GM19025 (cell line): Measurements from ENCODE around the gene USB1.

Experiments used
- ATAC-seq: cut with Tn5 transposase; IDR thresholded peaks from one replicate; pipeline ENCODE4 v1.9.1; 2021; ENCODE audit warnings: mild to moderate bottlenecking, low read depth, moderate library complexity; ENCODE audit not compliant: unreplicated experiment

Gene USB1, protein sequence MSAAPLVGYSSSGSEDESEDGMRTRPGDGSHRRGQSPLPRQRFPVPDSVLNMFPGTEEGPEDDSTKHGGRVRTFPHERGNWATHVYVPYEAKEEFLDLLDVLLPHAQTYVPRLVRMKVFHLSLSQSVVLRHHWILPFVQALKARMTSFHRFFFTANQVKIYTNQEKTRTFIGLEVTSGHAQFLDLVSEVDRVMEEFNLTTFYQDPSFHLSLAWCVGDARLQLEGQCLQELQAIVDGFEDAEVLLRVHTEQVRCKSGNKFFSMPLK

DNA sequence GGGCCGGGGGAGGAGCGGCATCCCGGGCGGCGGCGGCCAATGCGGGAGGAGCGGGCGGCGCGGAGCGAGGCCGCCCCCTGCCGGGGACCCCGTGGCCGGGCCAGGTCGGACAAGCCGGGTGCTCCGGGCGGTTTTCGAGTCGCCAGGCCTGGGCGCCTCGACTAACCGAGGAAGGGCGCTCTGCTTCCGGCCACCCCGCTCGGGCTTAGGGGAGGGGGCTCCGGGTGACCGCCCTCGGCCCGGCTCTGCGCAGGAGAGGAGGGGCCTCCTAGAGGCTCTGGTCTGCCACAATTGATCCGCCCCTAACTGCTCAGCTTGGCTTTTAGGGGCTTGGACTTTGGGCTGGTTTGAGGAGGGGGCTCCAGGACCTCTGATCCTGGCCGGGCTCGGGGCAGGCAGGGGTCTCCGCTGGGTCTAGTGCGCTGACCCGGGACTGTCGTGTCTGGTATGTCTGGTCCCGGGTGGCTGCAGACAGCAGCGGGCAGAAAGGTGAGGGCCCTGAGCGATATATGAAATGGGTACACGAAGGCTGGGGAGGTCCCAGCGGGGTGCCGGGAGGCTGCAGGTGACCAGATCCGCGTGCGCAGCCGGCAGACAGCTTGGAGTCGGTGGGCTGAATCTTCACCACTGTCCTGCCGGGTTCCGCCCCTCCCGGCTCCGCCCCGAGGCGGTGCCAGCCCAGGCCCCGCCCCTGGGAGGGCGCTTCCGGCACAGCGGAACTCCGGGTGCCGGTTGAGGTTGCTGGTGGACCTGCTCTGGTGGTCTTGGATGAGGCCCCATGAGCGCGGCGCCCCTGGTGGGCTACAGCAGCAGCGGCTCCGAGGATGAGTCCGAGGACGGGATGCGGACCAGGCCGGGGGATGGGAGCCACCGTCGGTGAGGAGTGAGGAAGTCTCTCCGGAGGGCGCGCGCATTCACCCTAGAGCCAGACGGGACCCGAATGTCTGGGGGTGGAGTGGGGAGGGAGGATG is at the start of gene USB1:
TSS of gene USB1 (plus strand) at position 702 of the 971 bp plus-strand sequence. CDS start at position 779, 77 bp downstream.
- ATAC-seq = peak; percentile 74

DNA sequence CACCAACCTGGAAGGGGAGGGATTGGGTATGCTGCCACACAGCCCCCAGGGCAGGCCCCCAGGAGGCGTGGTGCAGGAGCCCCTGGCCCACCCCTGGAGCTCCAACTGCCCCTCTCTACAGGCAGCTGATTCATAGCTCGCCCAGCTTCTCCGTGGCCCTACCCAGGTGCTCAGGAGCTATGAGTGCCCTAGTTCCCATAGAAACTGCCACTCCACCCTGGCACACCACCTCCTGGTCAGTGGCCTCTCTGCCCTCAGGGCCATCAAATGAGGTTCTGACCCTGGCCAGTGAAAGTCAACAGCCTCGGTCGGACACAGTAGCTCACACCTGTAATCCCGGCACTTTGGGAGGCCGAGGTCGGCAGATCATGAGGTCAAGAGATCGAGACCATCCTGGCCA is 48.3 kb upstream of the USB1 start:
- ATAC-seq = no peak

DNA sequence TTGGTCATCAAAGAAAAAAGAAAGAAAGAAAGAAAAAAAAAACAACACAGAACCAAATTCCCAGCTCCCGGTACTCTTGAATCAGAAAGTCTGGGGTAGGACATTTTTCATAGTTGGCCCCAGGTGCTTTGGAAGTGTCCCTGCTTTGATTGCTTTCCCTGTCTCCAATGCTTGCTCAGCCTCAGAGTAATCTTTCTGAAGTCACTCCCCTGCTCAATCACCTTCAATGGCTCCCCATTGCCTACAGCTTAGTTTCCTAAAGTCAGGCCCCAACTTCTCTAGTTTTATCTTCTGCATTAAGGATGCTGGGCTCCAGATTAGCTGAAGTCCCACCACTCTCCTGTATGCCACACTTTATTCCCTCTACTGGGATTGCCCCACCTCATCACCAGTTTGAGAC is 47.4 kb upstream of the USB1 start:
- no peak for ATAC-seq

DNA sequence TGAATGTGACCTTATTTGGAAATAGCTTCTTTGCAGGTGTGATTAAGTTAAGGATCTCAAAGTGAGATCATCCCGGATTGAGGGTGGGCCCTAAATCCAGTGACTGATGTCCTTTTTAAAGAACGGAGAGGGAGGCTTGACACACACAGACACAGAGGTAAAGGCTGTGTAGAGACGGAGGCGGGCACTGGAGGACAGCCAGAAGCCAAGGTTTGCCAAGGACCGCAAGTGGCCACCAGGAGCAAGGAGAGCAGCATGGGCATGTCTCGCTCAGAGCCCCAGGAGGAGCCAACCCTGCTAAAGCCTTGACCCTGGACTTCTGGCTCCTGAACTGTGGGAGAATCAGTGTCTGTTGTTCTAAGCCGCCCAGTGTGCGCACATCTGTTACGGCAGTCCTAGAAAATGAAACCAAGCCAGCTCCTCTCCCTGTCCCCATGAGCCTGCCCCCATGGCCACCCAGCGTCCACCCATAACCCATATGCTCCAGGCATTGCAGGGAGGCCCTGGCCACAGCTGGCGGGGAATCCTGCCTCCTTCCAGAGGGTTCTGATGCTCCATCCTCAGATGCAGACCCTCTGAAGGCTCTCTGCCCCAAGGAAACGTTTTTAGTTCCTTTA is 45.5 kb upstream of the USB1 start:
- ATAC-seq = no peak

DNA sequence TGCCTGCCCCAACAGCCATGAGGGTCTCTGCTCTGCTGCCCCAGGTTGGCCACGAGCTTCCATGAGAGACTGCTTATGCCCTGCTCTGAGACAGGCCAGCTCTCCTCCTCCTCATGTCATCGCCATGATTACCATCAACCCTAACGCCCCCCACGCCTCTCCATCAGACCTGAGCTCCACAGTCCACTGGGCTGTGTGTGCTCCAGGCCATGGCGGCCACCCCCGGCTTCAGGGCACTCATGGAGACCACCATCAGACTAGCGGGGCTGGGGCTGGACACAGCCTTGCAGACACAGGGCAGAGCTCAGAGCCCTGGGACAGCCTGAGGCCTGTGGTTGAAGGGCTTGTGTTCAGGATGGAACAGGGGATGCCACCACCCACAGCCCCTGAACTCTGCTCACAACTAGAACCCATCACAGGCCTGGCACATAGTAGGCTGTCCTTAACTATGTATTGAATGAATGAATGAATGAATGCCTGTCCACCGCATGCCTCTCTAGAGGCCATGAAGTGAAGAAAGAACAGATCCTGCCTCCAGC is 44.9 kb upstream of the USB1 start:
- no peak for ATAC-seq

DNA sequence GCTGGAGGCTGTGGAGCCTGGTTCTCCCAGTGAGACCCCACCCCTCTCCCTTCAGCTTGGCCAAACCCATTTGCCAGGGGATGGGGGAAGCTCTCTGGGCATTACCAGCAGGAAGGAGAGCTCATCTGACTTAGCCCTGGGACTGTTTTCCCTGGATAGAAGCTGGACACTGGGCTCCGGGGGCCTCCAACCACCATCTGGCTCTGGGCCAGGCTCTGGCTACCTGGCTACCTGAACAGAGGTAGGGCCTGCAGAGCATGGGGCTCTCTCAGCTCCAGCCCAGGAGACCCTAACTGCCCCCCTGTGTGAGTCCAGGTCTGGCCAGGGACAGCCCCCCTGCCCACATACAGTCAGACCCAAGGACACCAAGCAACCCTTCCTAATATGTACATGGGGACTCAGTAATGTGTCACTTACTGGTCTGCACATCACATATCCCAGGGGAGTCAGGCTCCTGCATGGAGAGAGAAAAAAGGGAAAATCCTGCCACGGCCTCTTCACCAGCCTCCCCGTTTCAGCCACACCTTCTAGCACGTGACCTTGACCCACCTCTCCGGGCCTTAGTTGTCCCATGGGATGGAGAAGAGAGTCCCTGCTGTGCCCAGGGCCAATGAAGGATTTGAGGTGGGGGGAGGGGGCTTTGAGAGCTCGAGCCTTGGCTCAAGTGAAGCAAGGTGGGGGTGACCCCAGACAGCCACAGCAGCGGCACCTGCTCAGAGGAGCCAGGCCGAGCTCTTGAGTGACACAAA is 44.1 kb upstream of the USB1 start:
- ATAC-seq = no peak

DNA sequence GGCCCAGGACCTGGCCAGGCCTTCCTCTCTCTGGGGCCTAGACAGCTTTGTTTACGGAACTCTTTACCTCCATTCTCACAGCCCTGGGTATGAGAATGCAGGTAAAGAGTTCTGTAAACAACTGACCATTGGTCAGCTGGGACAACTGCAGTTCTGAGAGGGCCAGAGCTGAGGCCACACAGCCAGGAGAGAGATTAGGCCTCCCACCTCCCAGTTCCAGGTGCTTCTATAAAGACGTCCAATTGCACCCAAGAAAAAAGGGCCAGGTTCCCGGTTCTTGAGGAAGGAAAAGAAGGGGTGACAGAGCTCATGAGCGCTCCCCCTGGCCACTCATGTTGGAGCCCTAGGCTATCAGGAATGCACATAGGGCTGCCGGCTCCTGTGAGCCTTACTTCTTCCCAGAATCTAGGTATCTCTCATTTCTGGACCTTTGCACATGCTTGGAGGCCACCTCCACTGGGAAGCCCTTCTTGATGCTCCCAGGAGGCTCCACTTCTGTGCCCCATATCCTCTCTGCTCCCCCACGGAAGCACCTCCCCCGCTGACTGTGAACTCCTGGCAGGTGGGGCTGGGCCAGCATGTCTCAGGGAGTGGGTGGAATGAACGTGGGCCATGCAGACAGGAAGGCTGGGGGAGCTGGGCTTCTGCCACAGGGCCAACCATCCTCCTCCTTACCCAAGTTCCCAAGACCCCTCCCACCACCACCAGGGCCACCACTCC is 43.4 kb upstream of the USB1 start:
- ATAC-seq = no peak

DNA sequence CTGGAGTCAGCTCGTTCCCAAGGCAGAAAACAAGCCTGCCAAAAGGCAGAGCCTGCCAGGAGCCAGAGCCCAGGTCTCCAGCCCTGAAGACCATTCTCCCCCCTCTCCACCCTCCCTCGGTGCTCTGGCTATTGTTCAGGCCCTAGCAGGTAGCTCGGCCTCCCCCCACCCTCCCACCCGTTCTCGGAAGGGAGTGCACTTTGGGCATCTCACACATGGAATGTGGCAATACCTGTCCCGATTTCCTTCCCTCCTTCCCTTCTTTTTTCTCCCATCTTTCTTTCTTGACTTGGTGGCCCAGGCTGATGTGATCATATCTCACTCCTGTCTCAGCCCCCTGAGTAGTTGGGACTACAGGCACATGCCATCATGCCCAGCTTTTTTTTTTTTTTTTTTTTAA is 42.7 kb upstream of the USB1 start:
- no peak for ATAC-seq

DNA sequence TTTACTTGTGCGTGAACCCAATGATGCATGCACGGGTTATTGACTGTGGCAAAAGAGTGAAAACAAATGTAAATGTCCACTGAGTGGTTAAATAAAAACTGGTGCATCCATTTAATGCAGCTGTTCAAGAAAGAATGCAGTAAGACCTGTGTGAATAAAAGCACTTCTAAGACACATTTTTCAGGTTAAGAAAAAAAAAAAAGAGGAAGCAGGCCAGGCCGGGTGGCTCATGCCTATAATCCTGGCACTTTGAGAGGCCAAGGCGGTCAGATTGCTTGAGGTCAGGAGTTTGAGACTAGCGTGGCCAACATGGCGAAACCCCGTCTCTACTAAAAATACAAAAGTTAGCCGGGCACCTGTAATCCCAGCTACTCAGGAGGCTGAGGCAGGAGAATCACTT is 42.1 kb upstream of the USB1 start:
- no peak for ATAC-seq

DNA sequence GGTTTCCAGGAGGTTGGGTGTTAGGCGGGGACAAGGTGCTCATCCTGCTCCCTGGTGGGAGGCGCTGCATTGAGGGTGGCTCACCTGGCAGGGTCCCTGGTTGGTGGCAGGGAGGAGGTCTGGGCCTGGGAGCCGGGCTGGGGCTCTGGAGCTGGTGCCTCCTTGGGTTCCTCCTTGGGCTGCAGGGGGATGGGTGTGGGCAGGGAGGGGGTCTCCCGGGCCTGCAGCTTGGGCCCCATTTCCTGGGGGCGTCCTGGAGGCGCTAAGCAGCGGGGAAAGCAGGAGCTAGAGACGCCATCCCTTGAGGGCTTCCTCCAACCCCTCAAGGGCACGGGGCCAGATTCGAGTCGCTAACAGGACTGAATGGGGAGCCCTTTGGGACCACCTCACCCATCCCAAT is 41.4 kb upstream of the USB1 start:
- no peak for ATAC-seq

DNA sequence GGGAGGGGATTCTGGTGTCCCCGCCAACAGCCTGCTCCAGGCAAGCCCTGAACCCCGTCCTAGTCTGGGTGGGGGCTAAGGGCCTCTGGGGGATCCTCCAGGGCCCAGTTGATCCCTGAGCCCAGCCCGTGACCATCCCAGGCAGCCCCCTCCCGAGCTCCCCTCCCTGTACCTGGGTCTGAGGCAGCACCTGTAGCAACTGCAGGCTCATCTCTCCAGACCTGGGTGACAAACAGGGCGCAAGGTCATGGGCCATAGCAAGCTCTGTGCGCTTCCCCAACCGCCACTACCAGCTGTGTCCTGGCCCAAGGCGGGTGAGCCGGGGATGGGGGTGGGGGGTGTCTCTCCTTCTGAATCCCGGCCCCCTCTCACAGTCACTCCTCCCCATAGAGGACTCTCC is 40.9 kb upstream of the USB1 start:
- ATAC-seq = no peak

DNA sequence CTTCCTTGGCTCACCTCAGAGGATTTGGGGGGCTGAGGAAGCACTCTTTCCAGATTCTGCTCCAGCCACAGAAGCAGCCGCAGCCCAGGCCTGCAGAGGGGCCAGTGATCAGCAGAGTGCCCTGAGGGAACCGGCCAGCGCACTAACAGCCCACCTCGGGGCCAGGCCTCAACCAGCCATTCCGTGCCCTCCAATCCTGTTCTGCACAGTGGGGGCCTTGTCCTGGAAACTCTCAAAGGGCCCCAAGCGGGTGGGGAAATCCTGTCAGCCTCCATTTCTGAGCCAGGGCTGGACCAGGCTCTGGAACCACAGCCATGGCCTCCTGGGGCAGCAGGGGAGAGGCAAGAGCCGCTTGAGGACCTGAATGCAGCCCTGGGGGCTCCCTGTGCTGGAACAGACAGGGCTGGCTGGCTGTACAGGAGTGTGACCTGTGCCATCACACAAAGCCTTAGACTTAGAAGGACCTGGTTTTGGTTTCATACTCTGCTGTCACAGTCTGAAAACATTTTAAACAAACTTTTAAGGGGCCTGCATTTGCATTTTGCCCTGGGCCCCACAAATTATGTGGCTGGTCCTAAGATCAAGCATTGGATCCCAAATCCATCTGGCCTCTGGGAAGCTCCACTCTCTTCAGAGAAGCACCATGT is 40.3 kb upstream of the USB1 start:
- ATAC-seq = no peak

DNA sequence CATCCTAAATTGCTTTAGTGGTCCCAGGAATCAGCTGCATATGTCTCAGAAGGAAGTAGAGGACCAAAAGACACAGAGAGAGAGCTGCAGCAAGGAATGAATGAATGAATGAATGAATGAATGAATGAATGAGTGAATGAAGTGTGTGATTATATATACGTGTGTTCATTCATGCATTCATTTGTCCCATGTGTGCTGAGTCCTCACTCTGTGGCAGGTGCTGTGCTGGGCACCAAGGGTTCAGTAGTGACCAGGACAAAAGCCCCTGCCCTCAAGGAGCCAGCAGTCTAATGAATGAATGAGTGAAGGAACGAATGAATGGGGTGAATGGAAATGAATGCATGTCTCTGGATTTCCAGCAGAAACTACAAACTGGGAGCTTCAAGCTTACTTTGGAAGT is 39.7 kb upstream of the USB1 start:
- no peak for ATAC-seq

DNA sequence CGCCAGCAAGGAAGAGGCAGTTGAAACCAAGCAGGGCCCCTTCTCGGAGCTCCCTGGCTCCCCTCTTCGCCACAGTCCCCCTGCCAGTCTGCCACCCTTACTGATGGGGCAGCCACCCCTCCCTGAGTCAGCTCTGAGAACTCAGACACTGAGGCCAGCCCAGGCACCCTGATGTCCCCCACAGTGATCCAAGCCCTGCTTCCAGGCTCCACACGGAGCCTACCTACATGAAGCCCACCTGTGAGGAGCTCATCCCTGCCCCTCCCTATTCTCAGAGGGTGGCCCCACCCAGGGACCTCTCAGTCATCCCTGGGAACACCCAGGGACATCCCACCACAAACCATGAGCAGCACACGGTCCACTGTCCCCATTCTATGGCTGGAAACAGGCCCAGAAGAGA is 39.2 kb upstream of the USB1 start:
- ATAC-seq = no peak

DNA sequence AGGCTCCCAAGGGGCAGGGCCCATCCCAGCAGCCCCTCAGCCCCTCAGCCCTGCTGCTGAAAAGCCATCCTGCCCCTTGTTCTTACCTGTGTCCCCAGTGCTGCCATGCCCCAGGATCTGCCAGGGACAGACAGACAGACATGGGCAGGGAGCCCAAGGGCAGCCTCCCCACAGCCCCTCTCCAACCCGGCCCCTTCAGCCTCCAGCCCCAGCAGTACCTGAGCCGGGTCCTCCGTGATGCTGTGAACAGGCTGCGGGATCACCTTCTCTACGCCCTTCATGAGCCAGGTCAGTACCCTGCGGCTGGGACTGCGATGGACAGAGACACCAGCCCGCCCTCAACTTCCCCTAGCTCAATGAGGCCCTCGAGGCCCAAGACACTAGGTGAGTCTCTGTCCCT is 38.5 kb upstream of the USB1 start:
- no peak for ATAC-seq

DNA sequence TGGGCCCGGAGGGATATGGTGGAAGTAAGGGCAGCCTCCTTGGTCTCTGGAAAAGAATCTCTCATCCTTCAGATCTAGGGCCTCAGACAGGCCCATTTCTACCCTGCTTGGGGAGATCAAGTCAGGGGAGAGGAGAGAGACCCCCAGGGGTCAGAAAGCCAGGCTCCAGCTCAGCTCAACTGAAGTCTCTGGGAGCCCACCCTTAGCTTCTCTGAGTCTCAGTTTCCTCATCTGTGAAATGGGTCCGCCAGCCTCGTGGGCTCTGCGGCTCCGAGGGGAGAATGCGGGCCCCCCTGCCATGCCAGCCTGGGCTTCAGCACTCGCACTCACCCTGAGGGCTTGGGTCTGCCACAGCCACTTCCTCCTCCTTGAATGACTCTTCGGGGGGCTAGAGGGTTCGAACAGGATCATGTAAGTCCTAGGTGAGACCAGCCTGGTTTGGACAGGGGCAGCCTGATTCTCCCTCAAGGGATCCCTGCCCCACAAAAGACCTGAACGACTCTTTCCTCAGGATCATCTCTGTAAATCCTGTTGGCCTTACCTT is 37.0 kb upstream of the USB1 start:
- ATAC-seq = no peak

DNA sequence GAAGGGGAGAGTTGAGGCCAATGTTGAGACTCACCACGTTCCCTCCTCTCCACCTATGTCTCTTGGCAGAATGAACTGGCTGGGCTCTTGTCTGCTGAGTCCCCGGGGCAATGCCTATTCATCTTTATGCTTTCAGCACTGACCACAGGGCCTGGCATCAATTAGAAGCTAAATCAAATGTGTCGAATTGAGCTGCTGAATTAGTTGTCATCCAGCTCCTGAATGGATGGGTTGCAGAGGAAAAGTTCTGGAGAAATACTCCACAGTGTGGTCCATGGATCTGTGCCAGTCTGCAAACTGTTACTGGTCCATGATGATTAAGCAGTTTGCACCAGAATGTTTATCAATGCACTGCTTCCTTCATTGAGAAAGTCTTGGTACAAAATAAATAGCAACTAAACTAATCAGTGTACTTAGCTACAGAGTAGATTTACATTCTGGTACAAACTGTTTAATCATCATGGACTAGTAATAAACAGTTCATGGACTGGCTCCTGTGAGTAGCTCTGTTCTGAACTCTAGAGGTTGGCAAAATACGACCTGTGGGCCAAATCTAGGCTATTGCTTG is 34.9 kb upstream of the USB1 start:
- no peak for ATAC-seq

DNA sequence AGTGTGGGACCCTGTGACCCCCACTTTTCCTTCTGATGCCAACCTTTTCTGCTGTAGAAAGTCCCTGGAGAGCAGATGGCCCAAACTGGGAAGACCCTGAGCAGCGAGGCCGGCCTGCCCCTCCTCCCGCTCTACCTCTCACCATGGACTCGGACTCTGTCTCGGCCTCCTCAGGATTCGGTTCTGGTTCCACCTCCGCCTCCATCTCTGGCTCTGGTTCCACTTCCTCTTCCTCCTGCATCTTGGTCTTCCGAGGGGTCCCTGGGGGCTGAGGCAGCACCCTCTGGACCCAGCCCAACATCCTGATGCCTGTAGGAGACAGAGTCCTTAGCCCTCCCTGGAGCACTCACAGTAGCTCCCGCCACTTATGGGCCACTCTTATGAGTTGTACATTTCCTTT is 34.2 kb upstream of the USB1 start:
- no peak for ATAC-seq

DNA sequence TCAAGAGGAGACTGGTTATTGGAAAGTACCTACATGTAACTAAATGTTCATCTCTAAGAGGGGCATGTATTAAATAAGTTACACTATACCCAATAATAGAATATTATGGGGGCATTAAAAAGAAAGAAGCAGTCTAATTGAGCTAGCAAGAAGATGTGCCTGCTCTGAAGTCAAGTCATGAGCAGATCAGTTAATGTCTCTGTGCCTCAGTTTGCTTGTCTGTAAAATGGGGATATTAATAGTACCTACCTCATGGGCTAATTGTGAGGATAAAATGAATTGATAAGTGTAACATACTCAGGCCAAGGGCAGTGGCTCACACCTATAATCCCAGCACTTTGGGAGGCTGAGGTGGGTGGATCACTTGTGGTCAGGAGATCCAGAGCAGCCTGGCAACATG is 33.3 kb upstream of the USB1 start:
- ATAC-seq = no peak
